H1 (cell line): ENCODE data around the gene NTRK2. TPM values are rescaled to one million over a fixed set of nuclear protein-coding genes. Genes with fewer than 3 reads are reported as not detected.

Experiments used
- CTCF ChIA-PET: fragments of 300-600 bp; sonication (Branson Sonifier 250); formaldehyde crosslinking; loops from one replicate; lab custom pipeline; 2021; ENCODE audit not compliant: partially characterized antibody; lab: Charles Lee
- POLR2A ChIA-PET: fragments of 300-600 bp; sonication (Branson Sonifier 250); formaldehyde crosslinking; loops from one replicate; lab custom pipeline; 2021; ENCODE audit warnings: inconsistent platforms; ENCODE audit not compliant: partially characterized antibody; lab: Charles Lee
- DNase-seq, 2 experiments: peaks; one replicate each; pipeline versions ENCODE4 v3.0.0 to v3.0.0-alpha.2; 2010 to 2022; ENCODE audit warnings: low spot score in 2 of 2, low read depth in 1 of 2, mixed read lengths in 1 of 2
- FAIRE-seq: peaks from 2 replicates; lab custom pipeline; 2011; peaks lifted over from hg19 to GRCh38; lab: Jason Lieb, UNC
- H2AFZ ChIP-seq: 2 replicates; pipeline ENCODE4 v1.8.1; 2012; ENCODE audit warnings: low read length, inconsistent platforms
- H2AK5ac ChIP-seq: 2 replicates; pipeline ENCODE4 v1.6.1; 2013; ENCODE audit warnings: low read depth, low read length
- H2BK120ac ChIP-seq: replicated peaks from 2 replicates; pipeline ENCODE3; 2013; ENCODE audit warnings: low read depth, low read length, inconsistent platforms
- H2BK12ac ChIP-seq: 2 replicates; pipeline ENCODE4 v1.6.1; 2013; ENCODE audit warnings: low read depth, low read length
- H2BK15ac ChIP-seq: 2 replicates; pipeline ENCODE4 v1.6.1; 2013; ENCODE audit warnings: low read length
- H2BK20ac ChIP-seq: 2 replicates; pipeline ENCODE4 v1.6.1; 2013; ENCODE audit warnings: low read length
- H2BK5ac ChIP-seq: 2 replicates; pipeline ENCODE4 v1.6.1; 2013; ENCODE audit warnings: low read depth, low read length
- H3K14ac ChIP-seq: 2 replicates; pipeline ENCODE4 v1.6.1; 2013; ENCODE audit warnings: inconsistent platforms; ENCODE audit not compliant: insufficient read length
- H3K18ac ChIP-seq: 2 replicates; pipeline ENCODE4 v1.6.1; 2013; ENCODE audit warnings: low read length; ENCODE audit errors: extremely low read depth
- H3K23ac ChIP-seq: 2 replicates; pipeline ENCODE4 v1.6.1; 2013; ENCODE audit warnings: inconsistent platforms; ENCODE audit not compliant: insufficient read length
- H3K23me2 ChIP-seq: 2 replicates; pipeline ENCODE4 v1.6.1; 2013; ENCODE audit warnings: low read depth, low read length
- H3K27ac ChIP-seq: 2 replicates; pipeline ENCODE4 v1.6.1; 2011; ENCODE audit warnings: low read depth, low read length, inconsistent platforms
- H3K27me3 ChIP-seq, 4 experiments: replicated peaks in 1 of 4; 1 replicate in 1 of 4; 2 replicates in 3 of 4; pipeline versions ENCODE4 v1.6.1 to v1.8.1; 2011 to 2013; ENCODE audit warnings: low read length in 3 of 4, mild to moderate bottlenecking in 3 of 4, inconsistent platforms in 2 of 4, mixed read lengths in 2 of 4, moderate library complexity in 1 of 4; ENCODE audit not compliant: control insufficient read depth in 3 of 4, insufficient read depth in 3 of 4; ENCODE audit errors: extremely low read depth in 1 of 4
- H3K36me3 ChIP-seq, 4 experiments: 2 replicates each; pipeline versions ENCODE4 v1.6.1 to v1.8.1; 2011 to 2013; ENCODE audit warnings: mild to moderate bottlenecking in 4 of 4, low read length in 3 of 4, moderate library complexity in 2 of 4, control low read depth in 1 of 4, inconsistent platforms in 1 of 4; ENCODE audit not compliant: insufficient read depth in 4 of 4, control insufficient read depth in 2 of 4
- H3K4ac ChIP-seq: replicated peaks from 2 replicates; pipeline ENCODE3; 2013; ENCODE audit warnings: low read length, low read depth, mixed read lengths, inconsistent platforms; ENCODE audit not compliant: insufficient read length
- H3K4me1 ChIP-seq, 4 experiments: replicated peaks in 1 of 4; 1 replicate in 1 of 4; 2 replicates in 3 of 4; pipeline versions ENCODE4 v1.6.1 to v1.8.1; 2011 to 2013; ENCODE audit warnings: low read length in 3 of 4, inconsistent platforms in 2 of 4, mixed read lengths in 1 of 4; ENCODE audit not compliant: insufficient read depth in 4 of 4, control insufficient read depth in 3 of 4
- H3K4me2 ChIP-seq, 2 experiments: 2 replicates each; pipeline versions ENCODE4 v1.6.1 to v1.8.1; 2011 to 2013; ENCODE audit warnings: low read depth in 2 of 2, low read length in 2 of 2, control low read depth in 1 of 2, inconsistent platforms in 1 of 2, mild to moderate bottlenecking in 1 of 2; ENCODE audit not compliant: insufficient read depth in 1 of 2
- H3K4me3 ChIP-seq, 4 experiments: fragments of 200-600, 300-600 bp in 1 of 4; sonication (generic), shearing (Covaris generic), sonication (Bioruptor Twin) in 1 of 4; 2 replicates each; pipeline versions ENCODE4 v1.5.1 to v1.8.1; 2011 to 2016; ENCODE audit warnings: low read length in 4 of 4, low read depth in 3 of 4, control low read depth in 2 of 4, inconsistent platforms in 2 of 4, mild to moderate bottlenecking in 2 of 4, mixed read lengths in 1 of 4, moderate library complexity in 1 of 4; ENCODE audit not compliant: insufficient read depth in 2 of 4; ENCODE audit errors: extremely low read depth in 1 of 4
- H3K56ac ChIP-seq: replicated peaks from 2 replicates; pipeline ENCODE3; 2013; ENCODE audit warnings: low read depth, mild to moderate bottlenecking, mixed read lengths, low read length, inconsistent platforms; ENCODE audit not compliant: insufficient read length
- H3K79me1 ChIP-seq: 2 replicates; pipeline ENCODE4 v1.6.1; 2013; ENCODE audit warnings: low read depth, low read length, control low read depth
- H3K79me2 ChIP-seq, 2 experiments: 2 replicates each; pipeline versions ENCODE4 v1.6.1 to v1.8.1; 2012 to 2013; ENCODE audit warnings: low read length in 2 of 2, mild to moderate bottlenecking in 2 of 2, inconsistent platforms in 1 of 2; ENCODE audit not compliant: insufficient read depth in 2 of 2, control insufficient read depth in 1 of 2
- H3K9ac ChIP-seq, 4 experiments: replicated peaks in 1 of 4; 1 replicate in 1 of 4; 2 replicates in 3 of 4; pipeline versions ENCODE4 v1.6.1 to v1.8.1; 2011 to 2013; ENCODE audit warnings: low read depth in 3 of 4, low read length in 3 of 4, control low read depth in 2 of 4, mild to moderate bottlenecking in 2 of 4, moderate library complexity in 2 of 4, inconsistent platforms in 1 of 4; ENCODE audit errors: extremely low read depth in 1 of 4
- H3K9me3 ChIP-seq, 2 experiments: 2 replicates each; pipeline versions ENCODE4 v1.6.1 to v1.8.1; 2012 to 2013; ENCODE audit warnings: mild to moderate bottlenecking in 2 of 2, moderate library complexity in 2 of 2, control low read depth in 1 of 2, inconsistent platforms in 1 of 2, low read depth in 1 of 2, low read length in 1 of 2, mixed read lengths in 1 of 2; ENCODE audit not compliant: insufficient read depth in 2 of 2
- H4K20me1 ChIP-seq, 2 experiments: replicated peaks in 1 of 2; 2 replicates each; pipeline versions ENCODE3 to v1.8.1; 2011 to 2013; ENCODE audit warnings: inconsistent platforms in 2 of 2, low read length in 2 of 2, mild to moderate bottlenecking in 1 of 2; ENCODE audit not compliant: insufficient read depth in 2 of 2, control insufficient read depth in 1 of 2
- H4K5ac ChIP-seq: 2 replicates; pipeline ENCODE4 v1.6.1; 2013; ENCODE audit warnings: low read length, low read depth, mixed read lengths, inconsistent platforms; ENCODE audit not compliant: insufficient read length
- H4K8ac ChIP-seq: 2 replicates; pipeline ENCODE4 v1.8.0; 2013; ENCODE audit warnings: mild to moderate bottlenecking, moderate library complexity, low read length, inconsistent platforms; ENCODE audit not compliant: insufficient read depth; ENCODE audit errors: extremely low read depth
- H4K91ac ChIP-seq: replicated peaks from 2 replicates; pipeline ENCODE3; 2013; ENCODE audit warnings: low read length, mixed read lengths, inconsistent platforms; ENCODE audit not compliant: insufficient read length
- BRCA1 ChIP-seq: IDR thresholded peaks from 2 replicates; pipeline ENCODE4 v1.6.1; 2012; ENCODE audit warnings: low read depth, low read length, improper control_type of control experiment
- GTF2F1 ChIP-seq: IDR thresholded peaks from 2 replicates; pipeline ENCODE4 v1.6.1; 2012; ENCODE audit warnings: low read depth, low read length, improper control_type of control experiment, borderline replicate concordance
- PHF8 ChIP-seq: fragments of 200-600 bp; sonication (generic); conservative IDR thresholded peaks from 2 replicates; pipeline ENCODE4 v1.7.1; 2012; ENCODE audit warnings: low read depth, mild to moderate bottlenecking, inconsistent platforms, low read length, moderate library complexity
- RAD21 ChIP-seq, 2 experiments: IDR thresholded peaks in 1 of 2; conservative IDR thresholded peaks in 1 of 2; 2 replicates each; pipeline ENCODE4 v1.6.1; 2011; ENCODE audit warnings: low read depth in 2 of 2, low read length in 2 of 2, improper control_type of control experiment in 1 of 2, inconsistent platforms in 1 of 2, mild to moderate bottlenecking in 1 of 2, moderate library complexity in 1 of 2
- SP1 ChIP-seq: IDR thresholded peaks from 2 replicates; pipeline ENCODE4 v1.6.1; 2011; ENCODE audit warnings: low read depth, low read length
- TAF1 ChIP-seq: IDR thresholded peaks from 2 replicates; pipeline ENCODE4 v1.6.1; 2011; ENCODE audit warnings: mild to moderate bottlenecking, low read depth, low read length
- TAF7 ChIP-seq: optimal IDR thresholded peaks from 2 replicates; pipeline ENCODE3; 2011; ENCODE audit warnings: low read depth, mild to moderate bottlenecking, inconsistent platforms, low read length, moderate library complexity, borderline replicate concordance
- WGBS, 2 experiments: shearing (Covaris generic) in 1 of 2; methylation state at CpG; one replicate each; pipeline versions ENCODE4 v1.1.6 to v1.1.7; 2013 to 2015; ENCODE audit warnings: low lambda C conversion rate in 2 of 2, mixed read lengths in 2 of 2, inconsistent platforms in 1 of 2, low coverage in 1 of 2, missing lambda C conversion rate in 1 of 2; ENCODE audit not compliant: insufficient replicate concordance in 2 of 2, insufficient coverage in 1 of 2, insufficient read length in 1 of 2; ENCODE audit errors: extremely low coverage in 1 of 2, missing lambda C conversion rate in 1 of 2; 5-methylcytosine and 5-hydroxymethylcytosine counted together
- polyA plus RNA-seq, 7 experiments: library from polyadenylated mRNA; depleted of rRNA in 3 of 7; stranded (reverse) in 5 of 7; unstranded in 2 of 7; fragments of >200 nt in 5 of 7; fragments of 200-250 nt in 2 of 7; gene quantifications; 1 replicate in 5 of 7; 2 replicates in 1 of 7; 4 replicates in 1 of 7; pipeline versions ENCODE4 v1.2.1 to v1.2.3, GENCODE V29; 2011 to 2013; ENCODE audit warnings: missing spikeins in 2 of 7, mixed read lengths in 2 of 7
- total RNA-seq: library from RNA; stranded (reverse); fragmentation: NEBNext Ultra II Directional; extraction: Animal tissue kit (Norgen Biotek cat#: 25700); gene quantifications from 2 replicates; pipeline ENCODE4 v1.2.1, GENCODE V29; 2021

NTRK2 gene
- total and polyA plus RNA-seq, 2 of the 8 experiments (the other 6 are each of a cell fraction or from before 2014, with no cell fraction given): 0.03 to 0.04 TPM

GRCh38 chr9:84812355-84812754 lies 142.8 kb downstream of the NTRK2 start:
- no peak overlapping the region for H2AK5ac ChIP-seq
- no peak overlapping the region for H2AFZ ChIP-seq
- H2BK20ac ChIP-seq: no peak overlapping the region
- ChIA-PET POLR2A (no interaction called here), CTCF (interaction anchor here (1.0 to 1.5 kb wide), 5 partner anchors 10 to 408 kb away, joined by 3 to 5 read pairs (median 4); no protein-coding TSS in a partner anchor)
- no peaks in the 10 kb centered on the region for H3K9me3 ChIP-seq
- no peaks in the 10 kb centered on the region for H3K23me2 ChIP-seq
- no peaks in the 10 kb centered on the region for H3K79me1 ChIP-seq
- no peak overlapping the region for H2BK5ac ChIP-seq
- no peak overlapping the region for H2BK15ac ChIP-seq
- no peak overlapping the region for H3K4ac ChIP-seq
- H4K20me1 ChIP-seq: no peaks in the 10 kb centered on the region
- DNase-seq: no peak
- WGBS, 2 experiments: 77% methylated on average over 5 of the region's 5 CpGs; no CpG with 5 or more reads in 1 of the 2 experiments
- H3K27me3 ChIP-seq: no peaks in the 10 kb centered on the region
- H2BK12ac ChIP-seq: no peak overlapping the region
- no peak overlapping the region for H3K4me2 ChIP-seq
- no peak overlapping the region for H3K18ac ChIP-seq
- no peak overlapping the region for H4K5ac ChIP-seq
- no peak overlapping the region for H3K27ac ChIP-seq
- no peak overlapping the region for H3K14ac ChIP-seq
- no peak for FAIRE-seq
- H4K91ac ChIP-seq: no peak overlapping the region
- H3K79me2 ChIP-seq: no peaks in the 10 kb centered on the region
- peaks cover 3 to 12% (median 7%) of the 10 kb centered on the region in 4 experiments; a peak in 3 of 7 replicates for H3K4me1 ChIP-seq
- H2BK120ac ChIP-seq: no peak overlapping the region
- H3K9ac ChIP-seq: no peak overlapping the region
- H3K4me3 ChIP-seq: no peak overlapping the region
- TF ChIP-seq SP1 (no peak), PHF8 (no peak), TAF7 (no peak), GTF2F1 (no peak), RAD21 (IDR thresholded peaks at IDR 0.05 in 1 of 2, conservative IDR thresholded peaks at IDR 0.05 in 1 of 2; ENCODE audit: low read depth in 2 of 2, low read length in 2 of 2) (no peak), TAF1 (no peak), BRCA1 (no peak)
- H4K8ac ChIP-seq: no peak overlapping the region
- no peaks in the 10 kb centered on the region for H3K36me3 ChIP-seq
- no peak overlapping the region for H3K56ac ChIP-seq
- no peak overlapping the region for H3K23ac ChIP-seq
